Trophoblast cell (in vitro differentiated cells and primary cell): ENCODE data around the gene ZC3H14.
"Not testable (repeated sequence)": the region's sequence is repeated elsewhere in the genome, so short reads cannot be mapped to it uniquely, and the experiment has no call there.

ENCODE experiments used
- DNase-seq, 2 donors: peaks; one replicate each; pipeline ENCODE4 v3.0.0-alpha.2; 2016
- H2AFZ ChIP-seq: 2 replicates; pipeline ENCODE4 v1.6.1; 2013; ENCODE audit warnings: low read length, moderate library complexity, mild to moderate bottlenecking; ENCODE audit not compliant: insufficient read depth, poor library complexity
- H2AK5ac ChIP-seq: 2 replicates; pipeline ENCODE4 v1.6.1; 2013; ENCODE audit warnings: mild to moderate bottlenecking, low read length
- H2BK120ac ChIP-seq: 2 replicates; pipeline ENCODE4 v1.6.1; 2013; ENCODE audit warnings: low read length, mild to moderate bottlenecking, moderate library complexity; ENCODE audit not compliant: insufficient read depth, poor library complexity
- H2BK12ac ChIP-seq: 2 replicates; pipeline ENCODE4 v1.6.1; 2013; ENCODE audit warnings: mild to moderate bottlenecking, low read length, moderate library complexity
- H2BK5ac ChIP-seq: 2 replicates; pipeline ENCODE4 v1.6.1; 2013; ENCODE audit warnings: low read length, low read depth, moderate library complexity, mild to moderate bottlenecking; ENCODE audit not compliant: poor library complexity
- H3K14ac ChIP-seq: 2 replicates; pipeline ENCODE4 v1.6.1; 2013; ENCODE audit warnings: mild to moderate bottlenecking, low read length
- H3K18ac ChIP-seq: 2 replicates; pipeline ENCODE4 v1.6.1; 2013; ENCODE audit warnings: mild to moderate bottlenecking, low read length
- H3K23ac ChIP-seq: 2 replicates; pipeline ENCODE4 v1.6.1; 2013; ENCODE audit warnings: low read length
- H3K27ac ChIP-seq: 2 replicates; pipeline ENCODE4 v1.5.1; 2013; ENCODE audit warnings: low read depth, mild to moderate bottlenecking, inconsistent platforms, low read length, moderate library complexity
- H3K27me3 ChIP-seq: 2 replicates; pipeline ENCODE4 v1.6.1; 2013; ENCODE audit warnings: inconsistent platforms, mild to moderate bottlenecking, low read length, moderate library complexity; ENCODE audit not compliant: insufficient read depth
- H3K36me3 ChIP-seq, 2 experiments: 1 replicate in 1 of 2; 2 replicates in 1 of 2; pipeline ENCODE4 v1.6.1; 2013; ENCODE audit warnings: low read length in 2 of 2, mild to moderate bottlenecking in 2 of 2, moderate library complexity in 1 of 2; ENCODE audit not compliant: insufficient read depth in 2 of 2, control insufficient read depth in 1 of 2
- H3K4ac ChIP-seq: 2 replicates; pipeline ENCODE4 v1.6.1; 2013; ENCODE audit warnings: low read depth, mild to moderate bottlenecking, low read length, moderate library complexity
- H3K4me1 ChIP-seq, 2 experiments: 1 replicate in 1 of 2; 2 replicates in 1 of 2; pipeline ENCODE4 v1.6.1; 2013; ENCODE audit warnings: low read length in 2 of 2, mild to moderate bottlenecking in 2 of 2, moderate library complexity in 1 of 2; ENCODE audit not compliant: insufficient read depth in 2 of 2, control insufficient read depth in 1 of 2
- H3K4me2 ChIP-seq: 2 replicates; pipeline ENCODE4 v1.6.1; 2013; ENCODE audit warnings: inconsistent platforms, mild to moderate bottlenecking, low read length, moderate library complexity
- H3K4me3 ChIP-seq: 2 replicates; pipeline ENCODE4 v1.5.1; 2013; ENCODE audit warnings: mild to moderate bottlenecking, low read depth, low read length, inconsistent platforms
- H3K79me1 ChIP-seq: one replicate; pipeline ENCODE4 v1.6.1; 2013; ENCODE audit warnings: low read length
- H3K79me2 ChIP-seq: 2 replicates; pipeline ENCODE4 v1.6.1; 2013; ENCODE audit warnings: low read length, mild to moderate bottlenecking; ENCODE audit not compliant: control insufficient read depth, insufficient read depth, poor library complexity
- H3K9ac ChIP-seq: 2 replicates; pipeline ENCODE4 v1.6.1; 2013; ENCODE audit warnings: mild to moderate bottlenecking, low read length
- H3K9me3 ChIP-seq: 2 replicates; pipeline ENCODE4 v1.6.1; 2013; ENCODE audit warnings: low read depth, mild to moderate bottlenecking, control low read depth, inconsistent platforms, low read length; ENCODE audit not compliant: insufficient read depth
- H4K12ac ChIP-seq: 2 replicates; pipeline ENCODE4 v1.6.1; 2013; ENCODE audit warnings: low read depth, mild to moderate bottlenecking, low read length, moderate library complexity
- H4K8ac ChIP-seq: 2 replicates; pipeline ENCODE4 v1.6.1; 2013; ENCODE audit warnings: low read depth, mild to moderate bottlenecking, low read length, moderate library complexity
- H4K91ac ChIP-seq: one replicate; pipeline ENCODE4 v1.6.1; 2013; ENCODE audit warnings: low read depth, mild to moderate bottlenecking, low read length, moderate library complexity
- WGBS: extraction: QIAGEN DNeasy Blood & Tissue Kit; methylation state at CpG from one replicate; pipeline ENCODE4 v1.1.7; 2013; ENCODE audit warnings: missing lambda C conversion rate; ENCODE audit not compliant: insufficient read length, insufficient coverage; ENCODE audit errors: extremely low coverage; 5-methylcytosine and 5-hydroxymethylcytosine counted together

ZC3H14 gene

GRCh38 chr14:88519907-88520306 is 42.9 kb upstream of the ZC3H14 start:
- H3K36me3 ChIP-seq: peaks cover under 1 to 3% of the 10 kb centered on the region in 2 experiments
- no peak overlapping the region for H3K27ac ChIP-seq
- no peak overlapping the region for H4K91ac ChIP-seq
- no peak overlapping the region for H2AFZ ChIP-seq
- H3K18ac ChIP-seq: no peak overlapping the region
- WGBS: no CpG with 5 or more reads among the region's 2 CpGs
- no peak overlapping the region for H3K23ac ChIP-seq
- H4K8ac ChIP-seq: no peak overlapping the region
- H3K4me1 ChIP-seq: no peaks in the 10 kb centered on the region
- H3K79me2 ChIP-seq: no peaks in the 10 kb centered on the region
- no peaks in the 10 kb centered on the region for H3K27me3 ChIP-seq
- H2AK5ac ChIP-seq: no peak overlapping the region
- H3K14ac ChIP-seq: no peak overlapping the region
- no peak overlapping the region for H3K4ac ChIP-seq
- H3K9ac ChIP-seq: no peak overlapping the region
- H3K79me1 ChIP-seq: no peaks in the 10 kb centered on the region
- no peak for DNase-seq
- H4K12ac ChIP-seq: no peak overlapping the region
- H2BK120ac ChIP-seq: no peak overlapping the region
- no peak overlapping the region for H2BK12ac ChIP-seq
- H3K4me2 ChIP-seq: no peak overlapping the region
- H2BK5ac ChIP-seq: no peak overlapping the region
- H3K4me3 ChIP-seq: no peak overlapping the region
- H3K9me3 ChIP-seq: no peaks in the 10 kb centered on the region

DNA sequence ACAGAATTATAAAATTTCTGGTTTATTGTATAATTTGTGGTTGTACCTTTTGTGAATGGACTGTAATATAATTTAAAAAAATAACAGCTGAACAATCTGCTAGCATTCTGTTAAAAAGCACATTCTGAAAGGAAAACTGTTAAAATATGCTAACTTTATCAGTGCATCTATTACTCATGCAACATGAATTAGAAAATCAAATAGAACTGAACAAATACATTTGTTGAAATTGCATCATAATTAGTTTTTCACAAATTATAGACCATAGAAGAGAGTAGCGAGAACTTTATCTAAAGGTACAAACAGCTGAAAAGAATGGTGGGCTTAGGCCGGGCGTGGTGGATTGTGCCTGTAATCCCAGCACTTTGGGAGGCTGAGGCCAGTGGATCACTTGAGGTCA is 41.0 kb upstream of the ZC3H14 start:
- Histone ChIP-seq H3K4me1 (no peaks in the 10 kb centered on the region), H4K91ac (no peak overlapping the region)

DNA sequence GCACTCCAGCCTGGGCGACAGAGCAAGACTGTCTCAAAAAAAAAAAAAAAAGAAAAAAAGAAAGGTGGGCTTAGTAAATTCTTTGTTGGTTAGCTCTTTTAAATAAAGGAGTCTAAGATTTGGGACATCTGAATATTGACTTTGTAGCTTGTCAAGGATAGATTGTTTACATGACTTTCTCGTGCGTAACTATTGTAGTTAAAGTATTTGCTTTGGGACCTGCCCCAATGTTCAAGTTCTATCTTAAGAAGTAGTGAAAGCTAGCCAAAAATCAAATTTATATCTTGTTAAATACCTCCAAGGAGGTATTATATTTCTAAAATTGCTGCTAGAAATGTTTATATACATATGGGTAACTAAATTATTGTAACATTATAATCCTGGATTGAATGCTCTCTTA is 40.4 kb upstream of the ZC3H14 start:
- H2AK5ac ChIP-seq: no peak overlapping the region
- no peaks in the 10 kb centered on the region for H3K9me3 ChIP-seq
- no peaks in the 10 kb centered on the region for H3K79me1 ChIP-seq
- no peak overlapping the region for H3K9ac ChIP-seq
- no peak overlapping the region for H2BK12ac ChIP-seq
- no peak overlapping the region for H2BK5ac ChIP-seq
- no peak overlapping the region for H3K27ac ChIP-seq
- DNase-seq: peak in 1 of 2 donors; percentile 43
- no peaks in the 10 kb centered on the region for H3K36me3 ChIP-seq
- no peaks in the 10 kb centered on the region for H3K79me2 ChIP-seq
- no peak overlapping the region for H4K91ac ChIP-seq
- no peak overlapping the region for H4K12ac ChIP-seq
- WGBS: no CpG with 5 or more reads among the region's 3 CpGs
- H2BK120ac ChIP-seq: no peak overlapping the region
- no peak overlapping the region for H3K18ac ChIP-seq
- H3K14ac ChIP-seq: no peak overlapping the region
- no peak overlapping the region for H3K4me3 ChIP-seq
- H4K8ac ChIP-seq: no peak overlapping the region
- no peak overlapping the region for H3K4ac ChIP-seq
- H3K4me1 ChIP-seq: no peaks in the 10 kb centered on the region
- H3K23ac ChIP-seq: no peak overlapping the region
- no peak overlapping the region for H2AFZ ChIP-seq
- H3K27me3 ChIP-seq: no peaks in the 10 kb centered on the region
- H3K4me2 ChIP-seq: no peak overlapping the region

More for the DNA sequence above, 41.0 kb upstream of the ZC3H14 start:
- H4K8ac ChIP-seq: no peak overlapping the region
- H2BK120ac ChIP-seq: no peak overlapping the region
- H3K18ac ChIP-seq: no peak overlapping the region
- no peaks in the 10 kb centered on the region for H3K36me3 ChIP-seq
- no peak overlapping the region for H3K4me3 ChIP-seq
- no peaks in the 10 kb centered on the region for H3K79me2 ChIP-seq
- H3K27ac ChIP-seq: no peak overlapping the region
- no peak overlapping the region for H2BK12ac ChIP-seq
- no peaks in the 10 kb centered on the region for H3K79me1 ChIP-seq
- no peak overlapping the region for H2AK5ac ChIP-seq
- H3K23ac ChIP-seq: no peak overlapping the region
- no peak overlapping the region for H2BK5ac ChIP-seq
- no peak overlapping the region for H4K12ac ChIP-seq
- no peaks in the 10 kb centered on the region for H3K27me3 ChIP-seq
- WGBS: no CpG with 5 or more reads among the region's 3 CpGs
- no peak overlapping the region for H2AFZ ChIP-seq
- no peak overlapping the region for H3K4ac ChIP-seq
- peak in 1 of 2 donors; percentile 68 for DNase-seq
- no peaks in the 10 kb centered on the region for H3K9me3 ChIP-seq
- H3K4me2 ChIP-seq: no peak overlapping the region
- H3K9ac ChIP-seq: no peak overlapping the region
- H3K14ac ChIP-seq: no peak overlapping the region

- H4K12ac ChIP-seq, H3K4ac ChIP-seq, H2AK5ac ChIP-seq, DNase-seq, H4K91ac ChIP-seq, H3K79me2 ChIP-seq, H2BK120ac ChIP-seq, H3K18ac ChIP-seq, H3K27ac ChIP-seq, H4K8ac ChIP-seq, H3K79me1 ChIP-seq, H3K9ac ChIP-seq, H3K4me3 ChIP-seq, H2AFZ ChIP-seq, H3K14ac ChIP-seq, H2BK12ac ChIP-seq, H3K9me3 ChIP-seq, H3K4me1 ChIP-seq, H2BK5ac ChIP-seq, H3K4me2 ChIP-seq, H3K27me3 ChIP-seq, H3K23ac ChIP-seq: not testable (repeated sequence)
- peaks cover 11 to 17% of the 10 kb centered on the region in 2 experiments for H3K36me3 ChIP-seq
- WGBS: no CpG with 5 or more reads among the region's 1 CpG
Measured at GRCh38 chr14:88529889-88530288, 32.9 kb upstream of the ZC3H14 start.
